MM.1S (cell line): ENCODE data around the gene NPLOC4.

Source experiments
- DNase-seq: peaks from one replicate; pipeline ENCODE4 v3.0.0-alpha.2; 2015
- H2AFZ ChIP-seq: fragments of 300-600 bp; sonication (generic); 2 replicates; pipeline ENCODE4 v1.6.0; 2016; ENCODE audit warnings: antibody characterized with exemption, low read length
- H3F3A ChIP-seq: fragments of 300-600 bp; sonication (generic); 2 replicates; pipeline ENCODE4 v1.6.1; 2016; ENCODE audit warnings: mild to moderate bottlenecking, antibody characterized with exemption, low read length, moderate library complexity, mixed read lengths; ENCODE audit not compliant: insufficient read depth
- H3K27ac ChIP-seq: fragments of 300-600 bp; sonication (generic); 2 replicates; pipeline ENCODE4 v1.5.1; 2016; ENCODE audit warnings: mild to moderate bottlenecking, low read length
- H3K27me3 ChIP-seq: fragments of 300-600 bp; sonication (generic); replicated peaks from 2 replicates; pipeline ENCODE4 v1.6.0; 2016; ENCODE audit warnings: low read length; ENCODE audit not compliant: insufficient read depth
- H3K36me3 ChIP-seq: fragments of 300-600 bp; sonication (generic); replicated peaks from 2 replicates; pipeline ENCODE4 v1.6.1; 2016; ENCODE audit warnings: mild to moderate bottlenecking, low read length, mixed read lengths; ENCODE audit not compliant: insufficient read depth
- H3K4me1 ChIP-seq: fragments of 300-600 bp; sonication (generic); 2 replicates; pipeline ENCODE4 v1.6.1; 2016; ENCODE audit warnings: low read length, mixed read lengths
- H3K4me2 ChIP-seq: fragments of 300-600 bp; sonication (generic); 2 replicates; pipeline ENCODE4 v1.6.0; 2016; ENCODE audit warnings: low read depth, low read length
- H3K4me3 ChIP-seq: fragments of 300-600 bp; sonication (generic); 2 replicates; pipeline ENCODE4 v1.5.1; 2016; ENCODE audit warnings: low read length, mixed read lengths
- H3K79me2 ChIP-seq: fragments of 300-600 bp; sonication (generic); 2 replicates; pipeline ENCODE4 v1.6.1; 2016; ENCODE audit warnings: mixed run types, low read length, mixed read lengths
- H3K9ac ChIP-seq: fragments of 300-600 bp; sonication (generic); 2 replicates; pipeline ENCODE4 v1.6.1; 2016; ENCODE audit warnings: low read length, mixed read lengths
- H3K9me2 ChIP-seq: fragments of 300-600 bp; sonication (generic); replicated peaks from 2 replicates; pipeline ENCODE4 v1.6.1; 2016; ENCODE audit warnings: mild to moderate bottlenecking, low read length, mixed read lengths; ENCODE audit not compliant: insufficient read depth
- H3K9me3 ChIP-seq: fragments of 300-600 bp; sonication (generic); replicated peaks from 2 replicates; pipeline ENCODE4 v1.6.1; 2016; ENCODE audit warnings: mild to moderate bottlenecking, low read length, mixed read lengths; ENCODE audit not compliant: insufficient read depth
- H4K20me1 ChIP-seq: fragments of 300-600 bp; sonication (generic); 2 replicates; pipeline ENCODE4 v1.6.1; 2016; ENCODE audit warnings: mild to moderate bottlenecking, low read length, moderate library complexity, mixed read lengths; ENCODE audit not compliant: insufficient read depth
- EZH2 ChIP-seq: fragments of 300-600 bp; sonication (generic); optimal IDR thresholded peaks from 2 replicates; pipeline ENCODE3; 2017; ENCODE audit warnings: low read depth, mild to moderate bottlenecking, antibody characterized with exemption, low read length, mixed read lengths
- EZH2phosphoT487 ChIP-seq: fragments of 300-600 bp; sonication (generic); IDR thresholded peaks from 2 replicates; pipeline ENCODE4 v1.6.1; 2018; ENCODE audit warnings: antibody characterized with exemption, low read length
- TF ChIP-seq, protein P1 (sequence below): fragments of 300-600 bp; sonication (generic); IDR thresholded peaks from 2 replicates; pipeline ENCODE4 v1.5.1; 2016; ENCODE audit warnings: antibody characterized with exemption, low read length, mixed read lengths

NPLOC4 gene

GRCh38 chr17:81664051-81664470 lies 27.1 kb upstream of the NPLOC4 start:
- Histone ChIP-seq H3F3A (no peaks in the 10 kb centered on the region), H3K4me3 (no peak overlapping the region), H3K9ac (no peak overlapping the region), H3K79me2 (peaks cover 32% of the 10 kb centered on the region), H3K27ac (no peak overlapping the region), H3K4me1 (peaks cover 5% of the 10 kb centered on the region; the same call in 1 of the 2 replicates), H3K4me2 (no peak overlapping the region), H3K27me3 (no peaks in the 10 kb centered on the region), H4K20me1 (no peaks in the 10 kb centered on the region), H3K9me2 (no peaks in the 10 kb centered on the region), H3K9me3 (no peaks in the 10 kb centered on the region), H2AFZ (no peak overlapping the region), H3K36me3 (no peaks in the 10 kb centered on the region)
- no peak for TF ChIP-seq EZH2
- TF ChIP-seq EZH2phosphoT487, result no peak
- TF ChIP-seq, protein P1, sequence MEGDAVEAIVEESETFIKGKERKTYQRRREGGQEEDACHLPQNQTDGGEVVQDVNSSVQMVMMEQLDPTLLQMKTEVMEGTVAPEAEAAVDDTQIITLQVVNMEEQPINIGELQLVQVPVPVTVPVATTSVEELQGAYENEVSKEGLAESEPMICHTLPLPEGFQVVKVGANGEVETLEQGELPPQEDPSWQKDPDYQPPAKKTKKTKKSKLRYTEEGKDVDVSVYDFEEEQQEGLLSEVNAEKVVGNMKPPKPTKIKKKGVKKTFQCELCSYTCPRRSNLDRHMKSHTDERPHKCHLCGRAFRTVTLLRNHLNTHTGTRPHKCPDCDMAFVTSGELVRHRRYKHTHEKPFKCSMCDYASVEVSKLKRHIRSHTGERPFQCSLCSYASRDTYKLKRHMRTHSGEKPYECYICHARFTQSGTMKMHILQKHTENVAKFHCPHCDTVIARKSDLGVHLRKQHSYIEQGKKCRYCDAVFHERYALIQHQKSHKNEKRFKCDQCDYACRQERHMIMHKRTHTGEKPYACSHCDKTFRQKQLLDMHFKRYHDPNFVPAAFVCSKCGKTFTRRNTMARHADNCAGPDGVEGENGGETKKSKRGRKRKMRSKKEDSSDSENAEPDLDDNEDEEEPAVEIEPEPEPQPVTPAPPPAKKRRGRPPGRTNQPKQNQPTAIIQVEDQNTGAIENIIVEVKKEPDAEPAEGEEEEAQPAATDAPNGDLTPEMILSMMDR, result no peak
- DNase-seq, result no peak

DNA sequence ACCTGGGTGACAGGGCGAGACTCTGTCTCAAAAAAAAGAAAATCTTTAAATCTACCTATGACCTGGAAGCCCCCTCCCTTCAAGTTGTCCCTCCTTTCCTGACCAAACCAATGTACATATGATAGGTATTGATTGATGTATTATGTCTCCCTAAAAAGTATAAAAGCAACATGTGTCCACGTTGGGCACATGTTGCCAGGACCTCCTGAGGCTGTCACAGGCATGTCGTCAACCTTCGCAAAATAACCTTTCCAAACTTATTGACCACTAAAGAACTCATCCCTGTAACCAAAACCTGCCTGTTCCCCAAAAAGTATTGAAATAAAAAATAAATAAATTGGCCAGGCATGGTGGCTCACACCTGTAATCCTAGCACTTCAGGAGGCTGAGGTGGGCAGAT lies 25.1 kb upstream of the NPLOC4 start:
- Histone ChIP-seq H4K20me1 (no peaks in the 10 kb centered on the region), H3K79me2 (peaks cover 17% of the 10 kb centered on the region), H3K27ac (no peak overlapping the region), H3K4me3 (no peak overlapping the region), H3F3A (no peaks in the 10 kb centered on the region), H3K9me3 (no peaks in the 10 kb centered on the region), H3K36me3 (no peaks in the 10 kb centered on the region), H3K4me2 (no peak overlapping the region), H3K9me2 (no peaks in the 10 kb centered on the region), H3K4me1 (0 out of 2 replicates have a peak, but pooled peaks cover 3% of the 10 kb centered on the region), H2AFZ (no peak overlapping the region), H3K9ac (no peak overlapping the region), H3K27me3 (no peaks in the 10 kb centered on the region)
- TF ChIP-seq, protein P1, result no peak
- TF ChIP-seq EZH2phosphoT487, result no peak
- TF ChIP-seq EZH2, result no peak
- DNase-seq, result no peak

DNA sequence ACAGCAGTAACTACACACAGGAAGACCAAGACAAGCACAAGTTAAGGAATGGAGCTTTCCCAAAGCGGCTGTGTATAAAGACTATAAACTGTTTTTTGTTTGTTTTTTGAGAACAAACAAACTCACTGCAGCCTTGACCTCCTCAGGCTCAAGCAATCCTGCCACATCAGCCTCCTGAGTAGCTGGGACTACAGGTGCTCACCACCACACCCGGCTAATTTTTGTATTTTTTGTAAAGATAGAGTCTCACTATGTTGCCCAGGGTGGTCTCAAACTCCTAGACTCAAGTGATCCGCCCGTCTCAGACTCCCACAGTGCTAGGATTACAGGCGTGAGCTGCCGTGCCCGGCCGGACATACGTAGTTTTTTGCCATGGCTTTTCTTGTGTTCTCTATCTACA lies 23.5 kb upstream of the NPLOC4 start:
- Histone ChIP-seq H3K27ac (no peak overlapping the region), H3K4me2 (no peak overlapping the region), H3K4me3 (no peak overlapping the region), H3K9me3 (no peaks in the 10 kb centered on the region), H3F3A (no peaks in the 10 kb centered on the region), H2AFZ (no peak overlapping the region), H3K36me3 (no peaks in the 10 kb centered on the region), H3K9ac (no peak overlapping the region), H3K27me3 (no peaks in the 10 kb centered on the region), H3K9me2 (no peaks in the 10 kb centered on the region), H3K79me2 (peaks cover 3% of the 10 kb centered on the region), H3K4me1 (0 out of 2 replicates have a peak, but pooled peaks cover 6% of the 10 kb centered on the region), H4K20me1 (no peaks in the 10 kb centered on the region)
- DNase-seq, result no peak
- TF ChIP-seq, protein P1, result no peak
- TF ChIP-seq EZH2 (no peak), EZH2phosphoT487 (no peak)
